Measurements from ENCODE around the gene SMIM10L1.
A peak's percentile ranks its signal among the peaks of the same experiment; 100 is the strongest.

The SMIM10L1 gene

DNA sequence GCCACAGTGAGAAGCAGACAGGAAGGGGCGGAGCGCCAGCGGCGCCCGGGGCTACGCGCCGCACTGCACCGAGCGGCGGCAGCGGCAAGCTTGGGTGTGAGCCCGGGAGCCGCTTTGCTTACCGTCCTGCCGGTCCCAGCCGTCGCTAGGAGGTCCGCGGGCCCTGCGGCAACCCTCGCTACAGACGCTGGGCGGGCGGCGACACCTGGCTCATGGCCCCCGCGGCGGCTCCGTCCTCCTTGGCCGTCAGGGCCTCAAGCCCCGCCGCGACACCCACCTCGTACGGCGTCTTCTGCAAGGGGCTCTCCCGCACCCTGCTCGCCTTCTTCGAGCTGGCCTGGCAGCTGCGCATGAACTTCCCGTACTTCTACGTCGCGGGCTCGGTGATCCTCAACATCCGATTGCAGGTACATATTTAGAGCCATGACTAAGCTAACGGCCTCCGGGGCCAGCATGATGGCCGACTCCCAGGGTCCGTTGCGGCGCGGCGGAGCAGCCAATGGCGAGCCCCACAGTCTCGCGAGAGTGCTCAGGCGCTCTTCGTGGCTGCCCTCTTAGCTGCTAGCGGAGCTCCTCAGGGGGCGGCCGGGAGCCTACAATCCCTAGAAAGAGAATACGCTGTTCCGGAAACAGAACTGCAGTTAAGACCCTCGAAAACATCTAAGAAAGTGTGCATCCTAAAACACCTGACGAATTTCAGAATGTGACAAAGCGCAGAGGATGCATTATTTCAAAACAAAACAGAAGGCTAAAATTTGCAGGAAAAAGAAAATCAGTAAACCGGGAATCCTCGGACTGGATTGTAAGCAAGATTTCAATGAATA lies at the start of gene SMIM10L1:
TSS of gene SMIM10L1 (plus strand) at position 50 of the 824 bp plus-strand sequence. CDS start at position 213, 163 bp downstream.
- peak; percentile 87 for DNase-seq

DNA sequence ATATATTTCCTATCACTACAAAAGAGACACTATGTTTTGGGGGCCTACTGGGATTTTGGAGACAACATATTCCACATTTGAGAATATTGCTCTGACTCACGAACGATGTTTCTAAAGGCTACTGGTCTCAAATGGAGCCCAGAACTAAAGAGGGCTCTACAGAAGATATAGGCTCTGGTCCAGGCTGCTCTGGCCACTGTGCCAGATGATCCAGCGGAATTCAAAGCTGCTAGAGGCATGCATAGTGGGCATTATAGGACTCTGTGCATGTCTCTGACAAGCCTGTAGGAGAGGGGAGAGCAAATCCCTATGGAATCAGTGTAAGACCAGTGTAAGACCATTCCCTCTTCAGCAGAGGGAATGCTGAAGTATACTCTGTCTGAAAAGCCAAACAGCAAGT lies 40.6 kb upstream of the SMIM10L1 start:
- DNase-seq: no peak

DNA sequence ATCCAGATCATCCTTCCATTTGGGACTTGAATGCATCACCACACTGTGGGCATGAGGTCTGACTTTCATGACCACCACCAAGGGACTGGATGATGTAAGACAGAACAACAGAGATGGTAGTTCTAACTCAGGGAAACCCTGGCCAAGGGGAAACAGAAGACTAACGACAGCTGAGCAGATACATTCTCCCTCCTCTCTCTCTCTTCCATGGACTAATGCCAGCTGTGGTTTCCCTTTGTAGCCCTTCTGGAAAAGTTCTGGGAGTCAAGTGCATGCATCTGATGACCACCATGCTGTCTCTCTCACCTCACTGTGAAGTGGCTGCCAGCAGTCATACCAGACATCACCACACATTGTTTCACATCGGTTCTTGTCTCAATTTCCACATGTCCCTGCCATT lies 40.0 kb upstream of the SMIM10L1 start:
- DNase-seq: no peak

DNA sequence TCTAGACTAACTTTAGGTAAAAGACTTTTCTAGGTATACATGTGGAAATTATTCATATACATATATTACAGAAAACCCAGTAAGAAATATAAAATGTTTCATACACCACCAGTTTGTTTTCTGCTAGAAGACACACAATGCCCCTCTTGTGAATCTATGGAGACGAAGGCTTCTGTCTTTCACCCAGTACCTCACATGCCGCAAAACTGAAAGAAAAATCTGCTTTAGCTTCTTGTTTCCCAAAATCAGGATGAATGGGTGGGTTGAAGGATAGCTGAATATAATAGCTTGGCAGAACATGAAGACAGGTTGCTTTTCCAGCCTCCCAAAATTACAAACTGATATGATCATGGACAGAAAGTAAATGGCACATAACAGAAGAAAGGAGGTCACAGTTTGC lies 37.8 kb upstream of the SMIM10L1 start:
- no peak for DNase-seq

DNA sequence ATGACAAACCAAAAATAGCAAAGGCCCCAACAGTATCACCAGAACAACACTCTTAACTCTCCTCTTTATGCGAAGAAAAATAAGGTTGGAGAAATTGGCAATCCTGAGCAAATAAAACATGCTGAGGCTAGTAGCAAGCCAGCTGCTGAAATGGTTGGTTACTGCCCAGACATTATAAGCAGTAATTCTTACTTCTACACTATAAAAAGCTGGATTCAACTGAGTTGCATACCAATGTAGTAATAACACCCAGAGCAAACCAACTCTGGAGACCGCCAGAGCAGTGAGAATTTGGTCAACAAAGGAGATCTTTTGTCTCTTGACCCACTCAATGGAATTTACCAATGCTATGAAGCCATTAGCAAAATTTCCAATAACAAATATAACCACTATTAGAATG lies 37.2 kb upstream of the SMIM10L1 start:
- DNase-seq: no peak

DNA sequence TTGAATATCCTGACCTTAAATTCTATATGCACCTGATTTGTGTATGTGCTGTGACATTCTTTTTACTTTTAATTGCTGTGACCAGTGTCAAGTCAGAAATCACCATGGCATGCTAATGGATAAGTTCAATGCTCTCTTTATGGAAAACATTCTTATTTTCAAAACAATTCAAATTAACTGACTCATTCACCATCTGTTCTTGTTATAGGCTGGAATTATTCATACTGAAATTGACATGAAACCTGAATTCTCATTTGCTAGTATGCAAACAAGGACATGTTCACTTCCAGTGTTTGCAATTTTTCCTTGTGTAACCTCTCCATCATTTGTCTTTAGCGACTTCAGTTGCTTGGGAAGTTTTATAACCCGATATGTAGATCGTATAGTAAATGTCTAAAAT lies 36.7 kb upstream of the SMIM10L1 start, which contains the start of gene TAS2R30:
TSS of gene TAS2R30 (minus strand) at position 340 of the 400 bp plus-strand sequence. CDS start 400 bp downstream, outside the sequence.
- DNase-seq: no peak

DNA sequence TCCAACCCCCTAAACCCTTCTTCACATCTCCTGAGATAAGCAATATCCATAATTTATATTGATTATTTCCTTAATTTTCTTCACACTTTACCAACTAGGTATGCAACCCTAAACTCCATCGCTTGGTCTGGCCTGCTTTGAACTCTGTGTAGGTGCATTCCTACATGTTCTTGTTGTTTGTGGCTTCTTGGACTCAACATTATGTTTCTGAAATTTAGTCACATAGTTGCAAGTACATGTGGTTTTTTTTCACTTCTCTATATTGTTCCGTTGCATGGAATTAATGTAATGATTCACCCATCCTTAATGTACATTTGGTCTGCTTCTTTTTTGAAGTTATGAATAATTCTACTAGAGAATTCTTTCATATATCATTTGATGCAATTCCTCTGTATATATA lies 34.9 kb upstream of the SMIM10L1 start:
- DNase-seq: no peak

DNA sequence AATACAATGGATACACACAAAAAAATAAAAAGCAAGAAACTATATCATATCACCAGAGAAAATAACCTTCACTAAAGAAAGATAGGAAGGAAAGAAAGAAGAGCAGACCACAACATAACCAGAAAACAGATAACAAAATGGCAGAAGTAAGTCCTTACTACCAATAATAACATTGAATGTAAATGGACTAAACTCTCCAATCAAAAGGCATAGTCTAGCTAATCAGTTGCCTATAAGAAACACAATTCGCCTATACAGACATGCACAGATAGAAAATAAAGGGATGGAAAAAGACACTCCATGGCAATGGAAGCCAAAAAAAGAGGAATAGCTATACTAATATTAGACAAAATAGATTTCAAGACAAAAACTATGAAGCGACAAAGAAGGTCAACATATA lies 27.6 kb upstream of the SMIM10L1 start:
- DNase-seq: no peak

DNA sequence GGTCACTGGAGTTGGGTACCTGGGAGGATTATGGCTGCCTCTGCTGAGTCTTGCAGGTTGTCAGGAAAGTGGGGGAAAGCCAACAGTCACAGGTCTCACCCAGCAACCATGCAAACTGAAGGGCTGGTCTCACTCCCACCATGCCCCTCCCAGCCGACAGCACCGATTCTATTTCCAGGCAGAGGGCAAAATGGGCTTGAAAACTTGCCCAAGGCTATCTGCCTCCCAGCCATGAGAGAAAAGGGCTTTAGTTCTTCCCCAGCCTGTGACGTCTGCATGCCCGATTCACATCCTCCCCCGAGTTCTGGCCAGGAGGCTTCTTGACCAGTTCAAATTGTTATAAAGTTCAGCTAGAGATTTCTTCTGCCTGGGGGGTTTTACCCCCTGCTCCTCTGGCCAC lies 26.7 kb upstream of the SMIM10L1 start:
- no peak for DNase-seq

DNA sequence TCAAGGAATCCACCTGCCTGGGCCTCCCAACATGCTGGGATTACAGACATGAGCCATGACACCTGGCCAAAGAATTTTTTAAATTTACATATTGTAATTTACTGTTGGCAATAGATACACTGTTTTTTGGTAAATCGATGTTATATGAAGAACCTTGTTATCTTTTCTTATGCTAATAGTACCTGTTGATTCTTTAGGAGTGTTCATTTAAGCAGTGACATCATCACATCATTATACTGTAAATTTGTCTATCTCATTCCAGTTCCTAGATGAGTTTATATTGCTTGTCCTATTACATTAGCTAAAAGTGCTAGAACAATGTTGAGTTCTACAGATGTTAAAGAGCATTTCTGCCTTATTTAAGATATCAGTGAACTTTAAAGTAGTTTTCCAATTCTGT lies 23.6 kb upstream of the SMIM10L1 start:
- DNase-seq: no peak

DNA sequence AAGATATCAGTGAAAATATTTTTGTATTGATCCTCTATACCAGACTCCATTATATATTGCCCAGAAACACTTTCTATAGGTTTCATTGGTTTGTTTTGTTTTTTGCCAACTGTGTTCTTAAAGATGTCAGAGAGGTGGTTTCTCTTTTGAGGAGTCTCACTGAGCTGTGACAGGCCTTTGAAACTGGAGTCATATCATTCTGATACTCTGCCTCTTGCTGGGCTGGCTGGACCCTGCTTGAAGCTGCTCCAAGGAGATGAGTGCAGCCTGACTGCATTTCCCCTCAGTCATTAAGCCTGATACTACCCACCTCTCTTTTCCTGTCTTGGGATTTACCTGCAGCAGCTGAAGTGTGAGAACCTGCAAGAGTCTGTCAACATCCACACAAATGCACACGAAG lies 20.2 kb upstream of the SMIM10L1 start:
- no peak for DNase-seq

DNA sequence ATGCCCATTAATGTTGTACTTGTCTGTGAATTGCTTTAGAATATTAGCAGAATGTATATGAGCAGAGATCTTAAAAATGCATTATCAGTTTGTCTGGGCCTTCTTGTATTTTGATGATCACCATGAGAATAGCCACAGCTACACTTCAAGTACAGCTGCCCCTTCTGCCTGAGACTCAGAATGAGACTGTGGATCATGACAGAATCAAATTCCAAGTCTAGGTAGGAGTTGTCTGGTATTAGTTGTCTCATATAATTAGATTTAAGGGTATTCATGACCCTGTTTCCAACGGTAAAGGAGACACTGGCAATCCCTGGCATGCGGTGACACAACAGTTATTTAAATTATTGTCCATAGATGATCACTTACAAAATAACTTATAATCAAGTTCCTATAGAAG lies 18.3 kb upstream of the SMIM10L1 start:
- DNase-seq: no peak

DNA sequence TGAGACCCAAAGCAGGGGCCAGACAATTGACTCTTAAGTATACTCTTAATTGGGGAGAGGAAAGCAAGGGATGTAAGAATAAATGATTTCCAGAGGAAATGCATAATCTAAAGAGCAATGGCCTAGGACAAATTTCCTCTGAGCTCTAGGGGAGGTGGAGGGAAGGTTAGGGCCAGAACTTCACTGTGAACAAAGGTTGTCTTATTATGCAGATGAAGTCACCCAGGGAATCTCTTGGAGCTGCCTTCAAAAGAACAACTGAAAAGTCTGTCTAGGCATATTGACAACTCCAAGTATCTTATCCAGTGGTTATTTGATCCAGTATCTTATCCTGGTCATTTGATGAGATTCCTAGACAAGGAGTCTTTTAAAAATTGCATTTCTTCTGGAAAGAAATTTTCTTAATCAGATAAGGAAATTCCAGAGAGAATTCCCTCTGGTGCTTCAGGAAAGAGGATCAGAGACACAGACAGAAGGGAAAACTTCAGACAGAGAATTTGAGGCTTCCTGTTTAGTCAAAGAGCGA lies 16.5 kb upstream of the SMIM10L1 start:
- DNase-seq: no peak

DNA sequence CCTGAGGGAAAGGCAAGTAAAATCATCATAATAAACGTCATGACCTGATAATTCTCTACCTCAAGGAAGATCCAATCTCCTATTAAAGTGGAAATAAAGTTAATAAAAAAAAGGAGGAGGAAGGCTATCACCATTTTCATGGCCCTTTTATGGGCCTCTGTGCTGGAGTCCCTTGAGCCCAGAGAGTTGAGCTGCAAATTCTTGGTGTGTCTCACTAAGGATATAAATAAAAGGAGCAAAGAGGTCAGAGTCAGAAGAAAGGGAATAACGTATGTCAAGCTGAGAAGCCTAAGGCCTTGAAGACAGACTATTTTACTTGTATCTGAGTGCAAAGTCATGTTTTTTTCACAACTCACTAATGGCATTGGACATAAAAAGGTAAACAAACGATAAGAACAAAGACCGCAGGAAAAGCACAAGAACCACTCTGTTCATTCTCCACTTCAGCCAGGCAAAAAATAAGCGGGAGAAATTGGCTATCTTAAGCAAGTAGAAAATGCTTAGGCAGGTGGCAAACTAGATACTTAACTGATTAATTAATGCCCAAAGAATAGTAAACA lies 12.0 kb upstream of the SMIM10L1 start:
- DNase-seq: no peak

DNA sequence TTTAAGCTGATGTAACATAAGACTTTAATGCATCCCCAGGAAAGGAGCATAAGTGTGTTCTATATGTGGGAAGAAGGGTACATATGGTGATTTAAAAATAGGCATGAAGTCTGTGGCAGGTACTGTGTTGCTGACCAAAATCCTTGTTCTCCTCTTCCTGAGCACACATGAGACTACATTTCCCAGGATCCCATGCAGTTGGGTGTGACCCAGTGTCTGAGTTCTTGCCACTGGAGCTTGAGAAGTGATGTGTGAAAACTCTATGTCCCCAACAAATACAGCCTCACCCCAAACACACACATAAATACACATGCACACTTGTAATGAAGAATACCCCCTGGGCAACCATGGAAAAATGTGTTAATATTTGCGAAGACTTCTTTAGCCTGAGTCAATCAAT lies 8.5 kb upstream of the SMIM10L1 start:
- DNase-seq: no peak

DNA sequence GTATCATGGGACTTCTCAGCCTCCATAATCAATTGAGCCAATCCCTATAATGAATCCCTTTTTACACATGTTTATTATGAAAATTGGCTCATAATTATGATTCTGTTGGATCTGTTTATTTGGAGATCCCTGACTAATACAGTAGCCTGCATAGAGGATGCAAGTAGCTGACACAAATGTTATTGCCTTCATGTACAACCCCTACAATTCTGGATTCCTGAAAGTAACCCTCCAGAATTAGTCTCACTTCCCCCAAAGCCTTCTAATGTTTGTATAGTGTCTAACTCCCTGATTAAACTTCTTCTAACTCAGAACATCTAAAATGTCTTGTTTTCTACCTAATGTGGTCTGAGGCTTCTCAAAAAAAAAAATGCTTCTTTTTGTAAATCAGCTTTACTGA lies 6.6 kb upstream of the SMIM10L1 start:
- no peak for DNase-seq

DNA sequence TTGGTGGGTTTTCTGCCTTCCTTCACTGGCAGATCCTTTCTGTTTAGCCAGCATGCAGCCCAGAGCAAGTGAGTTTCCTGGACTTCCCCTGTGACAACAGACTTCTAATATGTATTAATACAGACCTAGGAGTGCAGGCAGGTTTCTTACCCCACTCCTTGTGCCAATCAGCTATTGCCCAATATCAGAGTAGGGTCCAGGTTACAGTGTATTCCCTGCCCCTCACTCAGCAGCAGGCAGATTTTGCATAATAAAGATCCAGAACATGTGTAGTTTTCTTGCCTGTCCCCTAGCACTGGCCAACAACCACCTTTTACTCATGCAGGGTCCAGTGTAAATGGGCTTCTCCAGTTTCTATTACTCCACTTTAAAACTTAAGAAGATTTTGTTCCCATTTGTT lies 4.7 kb upstream of the SMIM10L1 start:
- no peak for DNase-seq

DNA sequence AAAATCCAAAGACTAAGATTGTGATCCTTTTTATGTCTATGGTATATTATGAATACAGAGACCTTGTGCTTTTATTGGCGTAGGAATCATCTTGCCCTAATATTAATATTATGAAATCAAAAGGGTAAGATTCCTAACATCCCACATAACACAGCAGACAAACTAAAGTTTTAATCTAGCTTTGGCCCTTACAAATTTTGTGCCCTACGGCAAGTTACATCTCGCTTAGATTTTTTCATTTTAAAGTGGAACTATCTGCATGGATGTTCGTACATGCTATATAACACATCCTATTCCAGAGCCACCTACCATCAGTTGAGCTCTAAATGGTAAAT lies 217 bp upstream of the SMIM10L1 start:
- DNase-seq: peak; percentile 55

DNA sequence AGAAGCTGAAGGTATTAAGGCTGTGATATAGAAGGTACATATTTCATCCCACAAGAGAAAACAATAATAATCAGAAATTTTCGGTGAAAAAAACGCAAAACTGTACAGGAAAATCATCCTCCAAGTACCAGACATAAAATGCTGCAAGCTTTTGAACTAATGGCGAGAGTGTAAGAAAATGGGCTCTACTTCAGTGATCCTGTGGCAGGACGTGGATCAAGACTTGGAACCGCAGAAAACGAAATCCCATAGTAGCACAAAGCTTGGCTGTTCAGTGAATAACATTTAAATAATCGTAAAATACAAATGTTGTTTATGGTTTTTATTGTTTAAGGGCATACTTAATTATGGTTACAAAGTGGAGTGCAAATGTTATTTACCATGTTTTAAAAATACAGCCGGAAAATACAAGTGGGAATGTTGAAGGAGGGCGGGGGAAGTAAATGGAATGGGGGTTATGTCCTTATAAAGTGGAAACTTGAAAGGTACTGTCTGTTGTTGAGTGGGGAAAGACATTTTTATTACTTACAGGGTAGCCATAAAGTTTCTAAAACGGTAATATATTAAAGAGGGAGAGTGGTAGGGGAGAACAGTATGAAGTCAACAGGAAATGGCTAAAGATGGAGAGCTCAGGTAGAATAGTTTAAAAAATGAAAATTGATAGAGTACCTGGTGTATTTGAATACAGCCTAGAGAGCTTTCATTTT lies 1.1 kb downstream of the SMIM10L1 start:
- DNase-seq: peak; percentile 38

DNA sequence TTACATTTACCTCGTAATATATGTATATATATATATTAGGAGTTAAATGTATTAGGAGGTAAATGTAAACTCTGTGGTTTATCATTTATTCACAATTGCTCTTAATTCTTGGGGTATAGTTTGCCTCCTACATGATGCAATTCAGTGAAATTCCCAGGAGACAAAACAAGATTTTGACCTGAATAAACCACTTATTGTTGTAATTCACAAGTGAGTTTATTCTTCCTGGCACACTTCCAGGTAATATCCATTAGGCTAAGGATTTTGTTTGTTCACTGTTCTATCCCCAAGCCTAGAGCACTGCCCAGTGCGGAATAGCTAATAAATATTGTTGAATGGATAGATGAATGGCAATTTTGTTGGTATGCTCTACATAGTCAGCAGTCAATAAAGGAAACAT lies 3.0 kb downstream of the SMIM10L1 start:
- DNase-seq: no peak

DNA sequence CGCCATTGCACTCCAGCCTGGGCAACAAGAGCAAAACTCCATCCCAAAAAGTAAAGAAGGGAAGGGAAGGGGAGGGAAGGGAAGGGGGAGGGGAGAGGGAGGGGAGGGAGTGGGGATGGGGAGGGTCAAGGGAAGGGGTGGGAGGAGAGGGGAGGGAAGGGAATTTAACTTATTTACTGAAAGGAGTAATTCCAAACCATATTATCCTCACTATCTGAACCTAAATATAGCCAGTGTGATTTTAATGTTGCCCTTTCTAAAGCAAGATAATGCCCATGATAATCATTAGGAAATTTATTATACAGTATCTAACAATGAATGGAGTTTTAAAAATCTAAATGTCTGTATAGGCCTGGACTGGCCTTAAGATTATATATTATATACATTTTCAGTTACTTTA lies 7.3 kb downstream of the SMIM10L1 start:
- no peak for DNase-seq

DNA sequence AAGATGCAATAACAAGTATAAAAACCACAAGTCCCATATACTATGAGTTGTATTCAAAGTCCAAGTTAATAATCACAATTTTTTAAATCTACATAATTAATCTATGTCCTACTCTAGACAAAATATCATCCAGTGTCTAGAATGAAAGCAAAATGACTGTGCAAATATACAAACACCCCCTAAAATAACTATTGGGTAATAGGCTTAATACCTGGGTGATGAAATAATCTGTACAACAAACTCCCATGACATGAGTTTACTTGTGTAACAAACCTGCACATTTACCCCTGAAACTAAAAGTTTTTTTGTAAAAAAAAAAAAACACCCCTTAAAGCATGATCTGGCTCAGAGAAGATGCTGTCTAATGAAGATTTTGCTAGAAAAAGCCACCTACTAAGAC lies 11.5 kb downstream of the SMIM10L1 start:
- DNase-seq: no peak

DNA sequence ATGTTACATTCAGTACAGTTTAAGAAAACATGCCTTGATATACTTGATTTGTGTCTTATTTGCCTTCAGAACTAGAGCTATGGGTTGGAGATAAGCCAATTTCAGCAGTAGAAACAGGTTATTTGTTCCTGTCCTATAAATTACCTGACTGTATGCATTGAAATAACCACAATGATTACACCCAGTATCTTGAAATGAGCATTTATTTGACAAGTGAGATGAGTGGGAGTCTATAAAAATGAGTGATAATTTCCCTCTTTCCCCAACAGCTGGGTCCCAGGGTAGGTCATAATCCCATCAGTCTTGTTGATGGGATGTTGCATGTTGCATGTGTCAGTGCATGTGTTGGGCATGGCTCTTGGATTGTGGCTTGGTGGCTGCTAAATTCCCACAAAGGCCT lies 12.0 kb downstream of the SMIM10L1 start:
- no peak for DNase-seq

DNA sequence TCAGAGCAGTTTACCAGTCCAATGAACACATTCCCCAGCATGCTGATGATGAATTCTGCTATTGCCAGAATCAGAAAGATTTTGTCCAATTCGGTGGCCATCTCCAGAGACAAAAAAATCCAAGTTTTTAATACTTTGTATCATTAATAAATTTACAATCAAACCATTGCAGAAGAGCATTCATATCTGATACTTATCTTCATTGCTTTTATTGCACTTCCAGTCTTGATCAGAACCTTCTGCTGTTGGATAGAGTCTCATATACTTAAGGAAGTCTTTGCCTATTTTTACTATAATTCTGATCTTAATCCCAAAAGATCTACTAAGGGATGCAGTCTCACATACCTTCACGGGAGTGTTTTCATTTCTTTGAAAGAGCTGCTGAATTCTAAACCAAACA lies 15.8 kb downstream of the SMIM10L1 start, which contains the start of gene TAS2R42:
TSS of gene TAS2R42 (minus strand) at position 101 of the 400 bp plus-strand sequence. CDS start at position 101, 0 bp downstream.
- DNase-seq: no peak
